ENCODE measurements around the gene CA10.

The CA10 gene

DNA sequence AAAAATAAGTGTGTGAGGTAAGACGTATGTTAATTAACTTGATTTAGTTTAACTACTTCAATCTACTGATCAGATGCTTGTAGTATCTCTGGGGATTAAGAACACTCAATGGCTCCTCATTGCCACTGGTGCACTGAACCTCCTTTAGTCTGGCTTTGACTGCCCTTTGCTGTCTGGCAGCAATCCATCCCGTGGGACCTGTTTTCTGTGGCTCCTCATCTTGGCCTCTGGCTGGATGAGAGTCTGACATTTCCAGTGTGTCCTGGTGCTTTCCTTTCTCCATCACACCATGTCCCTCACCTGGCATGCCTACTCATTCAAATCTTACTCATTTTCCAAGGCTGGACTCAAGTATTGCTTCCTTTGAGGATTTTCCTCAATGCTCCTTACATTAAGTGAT lies 212.2 kb downstream of the CA10 start:
- DNase-seq: no peak

- DNase-seq: no peak
These were observed 217.2 kb downstream of the CA10 start for GRCh38 chr17:51941272-51941671.

- DNase-seq: no peak
These were observed 221.2 kb downstream of the CA10 start for GRCh38 chr17:51937264-51937663.

GRCh38 chr17:51935477-51935876 lies 223.0 kb downstream of the CA10 start:
- DNase-seq: no peak

- DNase-seq: no peak
These were observed 224.9 kb downstream of the CA10 start for GRCh38 chr17:51933647-51934046.

DNA sequence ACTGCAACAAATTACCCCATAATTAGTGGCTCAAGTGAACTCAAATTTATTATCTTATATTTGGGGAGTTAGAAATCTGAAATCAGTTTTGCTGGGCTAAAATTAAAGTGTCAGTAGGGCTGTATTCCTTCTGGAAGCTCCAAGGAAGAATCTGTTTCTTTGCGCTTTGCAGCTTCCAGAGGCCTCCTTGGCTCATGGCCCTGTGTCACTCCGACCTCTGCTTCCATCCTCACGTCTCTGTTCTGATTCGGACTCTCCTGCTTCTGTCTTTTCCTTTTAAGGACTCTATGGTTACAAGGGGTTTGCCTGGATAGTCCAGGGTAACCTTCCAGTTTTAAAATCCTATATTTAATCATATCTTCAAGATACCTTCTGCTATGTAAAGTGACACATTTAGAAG lies 232.1 kb downstream of the CA10 start:
- no peak for DNase-seq

GRCh38 chr17:51921500-51921899 lies 237.0 kb downstream of the CA10 start:
- no peak for DNase-seq

DNA sequence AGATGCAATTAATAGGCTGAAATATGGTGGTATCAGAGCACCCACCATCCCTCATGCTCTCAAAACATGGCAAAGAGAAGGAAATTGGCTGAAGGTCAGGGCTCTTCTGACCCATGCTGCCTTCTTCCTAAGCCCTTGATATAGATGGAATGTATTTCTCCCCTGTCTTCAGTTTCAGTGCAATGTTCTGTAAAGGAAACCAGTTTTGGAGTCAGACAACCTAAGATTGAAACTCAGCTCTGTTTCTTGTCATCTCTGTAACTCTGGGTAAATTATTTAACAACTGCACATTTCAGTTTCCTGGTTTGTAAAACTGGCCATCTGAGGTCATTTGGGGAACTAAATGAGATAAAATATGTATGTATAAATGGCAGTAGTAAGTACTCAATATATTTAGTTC lies 243.9 kb downstream of the CA10 start:
- DNase-seq: no peak

DNA sequence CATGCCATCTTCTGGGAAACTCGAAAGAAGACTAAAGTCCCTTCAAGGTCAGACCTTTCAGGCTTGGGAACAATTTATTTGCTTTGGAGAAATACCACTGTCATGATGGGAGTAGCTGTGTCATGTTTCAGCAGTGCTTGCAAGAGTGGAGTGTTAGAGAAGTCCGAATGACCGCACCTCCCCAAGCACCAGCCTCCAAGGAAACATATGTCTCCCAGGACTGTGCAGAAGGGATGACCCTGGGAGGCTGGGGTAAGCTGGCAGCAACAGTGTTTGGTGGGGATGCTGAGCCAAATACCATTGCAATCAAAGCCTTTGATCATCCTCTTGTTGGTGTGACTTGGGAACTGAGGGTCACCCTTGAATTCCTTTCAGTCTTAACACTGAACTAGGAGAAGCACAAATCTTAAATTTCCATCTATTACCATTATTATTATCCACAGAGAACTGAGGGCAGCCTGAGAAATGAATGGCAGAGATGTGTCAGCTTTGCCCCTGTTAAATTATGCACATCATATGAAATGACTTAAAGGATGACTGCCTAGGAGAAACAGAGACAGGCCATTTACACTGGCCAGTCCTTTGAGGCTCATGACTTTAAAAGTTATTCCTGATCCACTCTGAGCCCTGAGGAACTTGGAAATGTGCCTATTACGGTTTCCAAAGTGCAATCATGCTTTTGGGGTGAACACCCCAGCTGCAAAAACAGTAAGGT lies 244.9 kb downstream of the CA10 start:
- no peak for DNase-seq

DNA sequence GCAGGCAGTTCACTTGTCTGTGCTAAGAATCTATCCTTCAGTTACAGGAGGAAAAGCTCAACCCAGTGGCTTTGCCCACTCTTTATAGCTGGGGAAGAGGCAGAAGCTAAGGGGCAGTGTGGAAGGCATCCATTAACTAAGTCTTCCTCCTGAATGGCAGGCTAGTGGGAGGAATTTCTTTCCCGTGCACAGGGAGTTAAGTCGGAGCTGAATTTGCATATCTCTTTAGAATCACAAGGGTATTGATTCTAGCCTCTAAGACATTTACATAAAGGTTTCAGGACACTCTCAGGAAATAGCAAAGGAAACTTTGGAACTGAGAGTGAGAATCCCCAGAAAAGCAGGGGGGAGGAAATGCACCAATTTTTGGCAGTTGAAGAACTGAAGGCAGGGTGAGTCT lies 245.6 kb downstream of the CA10 start:
- DNase-seq: no peak

GRCh38 chr17:51911237-51911636 lies 247.3 kb downstream of the CA10 start:
- DNase-seq: no peak

DNA sequence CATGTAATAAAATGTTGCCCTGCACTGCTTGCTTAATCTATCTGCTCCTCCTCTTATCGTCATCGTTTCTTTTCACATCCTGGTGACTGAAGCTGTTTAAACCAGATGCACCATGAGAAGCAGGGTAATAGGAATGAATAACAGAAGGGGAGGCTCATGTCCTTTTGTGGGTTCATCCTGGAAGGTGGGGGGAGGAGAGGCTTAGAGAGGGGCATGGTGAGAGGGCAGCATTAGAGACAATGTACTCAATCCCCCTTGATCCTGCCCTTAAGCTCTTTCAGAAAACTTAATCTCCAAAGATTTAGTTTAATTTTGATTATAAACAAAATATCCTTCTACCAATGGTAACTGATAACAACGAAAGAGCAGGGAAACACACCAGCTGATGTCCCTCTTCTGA lies 248.5 kb downstream of the CA10 start:
- no peak for DNase-seq

GRCh38 chr17:51908841-51909537 lies 249.5 kb downstream of the CA10 start:
- DNase-seq: no peak

GRCh38 chr17:51907041-51907440 lies 251.5 kb downstream of the CA10 start:
- DNase-seq: no peak

GRCh38 chr17:51904379-51904778 lies 254.1 kb downstream of the CA10 start:
- DNase-seq: no peak

GRCh38 chr17:51901242-51901641 lies 257.3 kb downstream of the CA10 start:
- no peak for DNase-seq

GRCh38 chr17:51891936-51892335 lies 266.6 kb downstream of the CA10 start:
- DNase-seq: no peak

- no peak for DNase-seq
These were observed 267.8 kb downstream of the CA10 start for GRCh38 chr17:51890710-51891109.

GRCh38 chr17:51888816-51889215 lies 269.7 kb downstream of the CA10 start:
- no peak for DNase-seq

DNA sequence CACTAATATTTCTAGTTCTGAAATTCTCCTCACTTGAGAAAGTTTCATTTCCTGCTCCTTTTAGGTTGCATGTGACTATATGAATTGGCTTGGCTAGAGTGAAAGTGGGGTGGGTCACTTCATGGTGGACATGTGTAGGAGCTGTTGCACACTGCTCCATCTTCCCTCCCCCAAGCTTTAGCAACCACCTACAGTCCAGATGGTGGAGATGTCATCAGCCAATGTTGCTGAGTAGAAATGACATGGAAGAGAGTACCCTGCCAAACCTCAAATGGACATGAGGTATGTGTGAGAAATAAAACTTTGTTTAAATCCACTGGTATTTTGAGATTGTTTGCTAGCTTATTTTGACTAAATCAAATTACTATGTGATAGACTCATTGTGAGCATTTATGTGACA lies 281.5 kb downstream of the CA10 start:
- no peak for DNase-seq

- no peak for DNase-seq
These were observed 285.2 kb downstream of the CA10 start for GRCh38 chr17:51873302-51873701.

DNA sequence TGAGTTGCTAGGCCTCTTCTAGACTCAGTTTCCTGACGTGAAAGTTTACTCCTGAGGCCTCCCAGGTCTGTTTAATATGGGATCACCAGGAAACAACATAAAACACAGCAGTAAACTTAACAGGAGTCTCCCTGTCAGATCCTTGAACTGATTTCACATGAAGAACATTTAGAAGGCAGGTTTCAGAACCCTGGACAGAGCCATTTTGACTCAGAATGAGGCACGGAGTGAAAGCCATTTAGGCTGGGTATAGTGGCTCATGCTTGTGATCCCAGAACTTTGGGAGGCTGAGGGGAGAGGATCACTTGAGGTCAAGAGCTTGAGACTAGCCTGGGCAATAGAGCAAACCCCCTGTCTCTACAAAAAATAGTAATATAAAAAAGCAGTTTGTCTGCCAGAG lies 289.1 kb downstream of the CA10 start:
- DNase-seq: no peak

DNA sequence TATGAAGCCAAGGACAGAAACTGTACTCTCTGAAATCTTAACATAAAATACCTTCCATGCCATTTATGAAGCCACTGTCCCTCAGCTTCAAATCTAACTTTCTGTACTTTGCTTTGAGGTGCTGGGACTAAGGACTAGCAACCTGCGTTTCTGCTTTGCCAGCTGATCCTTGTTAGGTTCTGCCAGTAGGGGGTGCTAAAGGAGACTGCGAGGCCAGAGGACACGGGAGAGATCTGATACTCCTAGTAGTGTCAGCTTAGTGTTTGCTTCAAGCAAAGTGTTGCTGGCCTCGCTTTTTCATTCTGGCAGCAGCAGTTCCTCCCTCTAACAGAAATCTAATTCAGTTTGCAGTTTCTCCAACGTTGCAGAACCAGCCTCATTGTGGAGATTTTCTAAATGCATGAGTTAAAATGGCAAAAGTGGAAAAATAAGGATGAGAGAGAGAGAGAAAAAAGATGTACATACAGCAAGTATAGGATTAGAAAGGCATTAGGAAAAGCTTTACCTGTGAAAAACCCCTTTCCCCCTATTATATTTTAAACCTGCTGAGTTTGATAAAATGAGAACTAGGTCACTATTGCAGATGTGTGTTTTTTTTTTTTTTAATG lies 297.5 kb downstream of the CA10 start:
- peak; percentile 17 for DNase-seq

GRCh38 chr17:51857052-51857597 lies 301.4 kb downstream of the CA10 start:
- DNase-seq: no peak
